ENCODE results near the gene BID. TPM values are rescaled to one million over a fixed set of nuclear protein-coding genes. Genes with fewer than 3 reads are reported as not detected.

Gene BID
- total RNA-seq, 1 donor from 2014 or later, result 24.6 TPM

DNA sequence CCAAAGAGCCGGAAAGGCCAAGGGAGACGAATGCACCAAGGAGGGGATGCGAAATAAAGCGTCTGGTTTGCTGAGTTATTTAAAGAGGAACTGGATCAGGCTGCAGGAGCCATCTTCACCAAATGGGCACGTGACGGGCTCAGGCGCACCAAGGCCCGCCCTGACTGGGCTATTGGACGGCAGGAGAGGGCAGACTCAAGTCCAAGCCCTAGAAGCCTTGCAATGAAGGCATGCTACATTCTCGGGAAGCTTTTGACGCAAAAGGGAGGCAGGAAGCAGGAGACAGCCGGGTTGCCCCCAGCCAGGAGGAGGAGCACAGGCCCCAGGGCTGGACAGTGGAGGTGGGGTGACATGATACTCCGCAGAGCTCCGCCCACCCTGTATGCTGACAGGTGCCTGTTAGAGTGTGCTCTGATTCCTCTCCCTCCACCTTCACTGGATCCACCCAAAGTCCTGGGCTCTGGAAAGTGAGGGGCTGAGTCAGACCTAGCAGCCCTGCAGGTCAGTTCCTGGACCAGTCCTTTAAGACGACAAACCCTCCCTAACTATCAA, 41.5 kb upstream of the BID start:
- H3K27ac Mint-ChIP-seq, result no peak overlapping the region
- DNase-seq (ENCODE audit: low spot score, unreplicated experiment), result no peak
- no peak overlapping the region for H3K4me3 Mint-ChIP-seq (ENCODE audit: low read depth)
- peaks cover 7% of the 10 kb centered on the region for H3K36me3 Mint-ChIP-seq (ENCODE audit: insufficient read depth)
- no peaks in the 10 kb centered on the region for H3K27me3 Mint-ChIP-seq
- no peaks in the 10 kb centered on the region for H3K4me1 Mint-ChIP-seq (ENCODE audit: low read depth)
- TF ChIP-seq, protein P1, sequence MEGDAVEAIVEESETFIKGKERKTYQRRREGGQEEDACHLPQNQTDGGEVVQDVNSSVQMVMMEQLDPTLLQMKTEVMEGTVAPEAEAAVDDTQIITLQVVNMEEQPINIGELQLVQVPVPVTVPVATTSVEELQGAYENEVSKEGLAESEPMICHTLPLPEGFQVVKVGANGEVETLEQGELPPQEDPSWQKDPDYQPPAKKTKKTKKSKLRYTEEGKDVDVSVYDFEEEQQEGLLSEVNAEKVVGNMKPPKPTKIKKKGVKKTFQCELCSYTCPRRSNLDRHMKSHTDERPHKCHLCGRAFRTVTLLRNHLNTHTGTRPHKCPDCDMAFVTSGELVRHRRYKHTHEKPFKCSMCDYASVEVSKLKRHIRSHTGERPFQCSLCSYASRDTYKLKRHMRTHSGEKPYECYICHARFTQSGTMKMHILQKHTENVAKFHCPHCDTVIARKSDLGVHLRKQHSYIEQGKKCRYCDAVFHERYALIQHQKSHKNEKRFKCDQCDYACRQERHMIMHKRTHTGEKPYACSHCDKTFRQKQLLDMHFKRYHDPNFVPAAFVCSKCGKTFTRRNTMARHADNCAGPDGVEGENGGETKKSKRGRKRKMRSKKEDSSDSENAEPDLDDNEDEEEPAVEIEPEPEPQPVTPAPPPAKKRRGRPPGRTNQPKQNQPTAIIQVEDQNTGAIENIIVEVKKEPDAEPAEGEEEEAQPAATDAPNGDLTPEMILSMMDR (IDR thresholded peaks at IDR 0.05; ENCODE audit: unreplicated experiment), result no peak
- H3K9me3 Mint-ChIP-seq (ENCODE audit: low read depth), result no peaks in the 10 kb centered on the region

DNA sequence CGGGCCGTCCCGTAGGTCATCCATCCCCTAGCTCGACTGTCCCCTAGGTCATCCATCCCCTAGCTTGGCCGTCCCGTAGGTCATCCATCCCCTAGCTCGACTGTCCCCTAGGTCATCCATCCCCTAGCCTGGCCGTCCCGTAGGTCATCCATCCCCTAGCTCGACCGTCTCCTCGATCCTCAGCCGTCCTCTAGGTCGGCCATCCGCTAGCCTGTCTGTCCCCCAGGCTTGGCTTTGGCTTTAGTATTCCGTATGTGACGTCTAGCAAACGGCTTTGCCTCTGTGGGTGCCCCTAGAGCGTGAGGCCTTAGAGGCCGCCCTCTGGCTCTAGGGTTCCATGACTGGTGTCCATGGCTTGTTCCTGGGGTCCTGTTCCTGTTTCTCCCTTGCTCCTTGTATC, 40.6 kb upstream of the BID start:
- H3K4me1 Mint-ChIP-seq (ENCODE audit: low read depth), result no peaks in the 10 kb centered on the region
- no peaks in the 10 kb centered on the region for H3K27me3 Mint-ChIP-seq
- no peak overlapping the region for H3K4me3 Mint-ChIP-seq (ENCODE audit: low read depth)
- no peak for DNase-seq (ENCODE audit: low spot score, unreplicated experiment)
- peaks cover 7% of the 10 kb centered on the region for H3K36me3 Mint-ChIP-seq (ENCODE audit: insufficient read depth)
- H3K9me3 Mint-ChIP-seq (ENCODE audit: low read depth), result no peaks in the 10 kb centered on the region
- TF ChIP-seq, protein P1 (IDR thresholded peaks at IDR 0.05; ENCODE audit: unreplicated experiment), result no peak
- no peak overlapping the region for H3K27ac Mint-ChIP-seq

DNA sequence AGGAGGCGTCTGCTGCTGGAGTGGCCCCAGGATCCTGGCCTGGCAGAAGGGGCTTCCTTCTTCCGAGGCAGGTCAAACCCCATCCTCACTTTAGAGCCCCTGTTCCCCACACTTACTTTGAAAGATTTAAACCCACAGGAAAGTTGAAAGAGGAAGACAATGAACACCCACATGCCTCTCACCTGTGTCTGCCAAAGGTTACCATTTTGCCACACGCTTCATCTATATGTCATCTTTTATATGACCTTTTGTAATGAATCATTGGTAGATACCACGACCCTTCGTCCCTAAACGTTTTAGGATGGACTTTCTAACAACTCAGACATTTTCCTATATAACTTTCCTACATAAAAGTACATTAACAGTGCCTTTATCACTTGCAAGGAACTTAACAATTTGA, 39.8 kb upstream of the BID start:
- Mint-ChIP-seq H3K27ac (no peak overlapping the region), H3K27me3 (no peaks in the 10 kb centered on the region), H3K36me3 (ENCODE audit: insufficient read depth) (peaks cover 5% of the 10 kb centered on the region), H3K4me1 (ENCODE audit: low read depth) (no peaks in the 10 kb centered on the region), H3K9me3 (ENCODE audit: low read depth) (no peaks in the 10 kb centered on the region), H3K4me3 (ENCODE audit: low read depth) (no peak overlapping the region)
- TF ChIP-seq, protein P1 (IDR thresholded peaks at IDR 0.05; ENCODE audit: unreplicated experiment), result no peak
- no peak for DNase-seq (ENCODE audit: low spot score, unreplicated experiment)

DNA sequence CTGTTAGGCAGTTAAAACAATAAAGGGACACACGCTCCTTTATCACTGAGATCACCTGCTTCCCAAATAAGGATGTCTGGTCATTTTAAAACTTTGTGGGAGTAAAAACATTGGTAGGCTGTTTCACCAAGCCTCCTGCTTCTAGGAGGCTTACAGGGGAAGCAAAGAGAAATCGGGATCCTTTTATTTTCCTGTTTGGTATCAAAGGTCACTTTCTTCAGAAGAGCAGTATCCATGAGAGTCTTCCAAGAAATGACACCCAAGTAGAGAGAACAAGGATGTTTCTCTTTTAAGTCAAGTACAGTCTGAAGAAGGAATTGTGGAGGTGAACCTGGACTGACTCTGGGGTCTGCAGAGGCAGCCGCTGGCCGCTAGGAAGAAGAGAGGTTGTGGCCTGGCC, 36.9 kb upstream of the BID start:
- TF ChIP-seq, protein P1 (IDR thresholded peaks at IDR 0.05; ENCODE audit: unreplicated experiment), result no peak
- H3K4me3 Mint-ChIP-seq (ENCODE audit: low read depth), result no peak overlapping the region
- H3K27ac Mint-ChIP-seq, result peak overlapping the region; percentile 31
- H3K27me3 Mint-ChIP-seq, result no peaks in the 10 kb centered on the region
- no peaks in the 10 kb centered on the region for H3K9me3 Mint-ChIP-seq (ENCODE audit: low read depth)
- DNase-seq (ENCODE audit: low spot score, unreplicated experiment), result no peak
- peaks cover 5% of the 10 kb centered on the region for H3K36me3 Mint-ChIP-seq (ENCODE audit: insufficient read depth)
- peaks cover 4% of the 10 kb centered on the region for H3K4me1 Mint-ChIP-seq (ENCODE audit: low read depth)

DNA sequence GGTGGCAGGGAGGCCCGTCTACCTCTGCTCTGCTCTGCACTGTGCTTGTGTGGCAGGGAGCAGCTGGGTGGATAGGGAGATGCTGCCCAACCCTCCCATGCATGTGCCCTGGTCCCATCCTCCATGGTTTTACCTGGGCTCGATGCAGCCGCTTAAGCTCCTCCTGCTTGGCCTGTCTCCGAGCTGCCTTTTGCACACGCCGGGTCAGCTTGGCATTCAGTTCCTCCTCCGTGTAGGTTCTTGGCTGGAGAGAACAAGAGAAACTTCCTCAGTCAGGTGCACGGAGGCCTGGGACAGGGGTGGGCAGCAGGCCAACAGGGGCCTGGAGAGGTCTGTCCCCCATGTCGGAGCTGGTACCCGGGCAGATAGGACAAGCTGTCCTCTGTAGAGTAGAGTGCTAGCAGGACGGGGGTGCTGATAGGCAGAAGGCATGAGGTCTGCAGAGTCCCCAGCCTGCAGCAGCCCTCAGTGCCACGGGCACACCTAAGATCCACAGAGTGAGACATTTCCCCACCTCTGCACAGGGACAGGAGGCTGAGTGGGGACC, 36.4 kb upstream of the BID start:
- H3K27ac Mint-ChIP-seq, result peak overlapping the region; percentile 29
- no peak overlapping the region for H3K4me3 Mint-ChIP-seq (ENCODE audit: low read depth)
- no peaks in the 10 kb centered on the region for H3K9me3 Mint-ChIP-seq (ENCODE audit: low read depth)
- peaks cover 4% of the 10 kb centered on the region for H3K4me1 Mint-ChIP-seq (ENCODE audit: low read depth)
- TF ChIP-seq, protein P1 (IDR thresholded peaks at IDR 0.05; ENCODE audit: unreplicated experiment), result no peak
- H3K27me3 Mint-ChIP-seq, result no peaks in the 10 kb centered on the region
- no peak for DNase-seq (ENCODE audit: low spot score, unreplicated experiment)
- H3K36me3 Mint-ChIP-seq (ENCODE audit: insufficient read depth), result peaks cover 6% of the 10 kb centered on the region
